H1 (cell line): ENCODE data around the gene PSME2. TPM values are rescaled to one million over a fixed set of nuclear protein-coding genes. Genes with fewer than 3 reads are reported as not detected.

Experiments used
- KDM1A ChIP-seq: fragments of 200-600, 300-600 bp; sonication (generic); IDR thresholded peaks from 2 replicates; pipeline ENCODE4 v1.7.1; 2016; ENCODE audit warnings: mild to moderate bottlenecking, low read length, borderline replicate concordance
- polyA plus RNA-seq, 7 experiments: library from polyadenylated mRNA; depleted of rRNA in 3 of 7; stranded (reverse) in 5 of 7; unstranded in 2 of 7; fragments of >200 nt in 5 of 7; fragments of 200-250 nt in 2 of 7; gene quantifications; 1 replicate in 5 of 7; 2 replicates in 1 of 7; 4 replicates in 1 of 7; pipeline versions ENCODE4 v1.2.1 to v1.2.3, GENCODE V29; 2011 to 2013; ENCODE audit warnings: missing spikeins in 2 of 7, mixed read lengths in 2 of 7
- total RNA-seq: library from RNA; stranded (reverse); fragmentation: NEBNext Ultra II Directional; extraction: Animal tissue kit (Norgen Biotek cat#: 25700); gene quantifications from 2 replicates; pipeline ENCODE4 v1.2.1, GENCODE V29; 2021
- TF ChIP-seq, protein P1 (sequence below), 3 experiments: IDR thresholded peaks; 1 replicate in 2 of 3; 2 replicates in 1 of 3; pipeline versions ENCODE4 v1.5.1 to v1.6.1; 2011; ENCODE audit warnings: low read length in 3 of 3, mild to moderate bottlenecking in 3 of 3, inconsistent platforms in 2 of 3, low read depth in 1 of 3, moderate library complexity in 1 of 3; ENCODE audit not compliant: insufficient read depth in 1 of 3; ENCODE audit errors: control extremely low read depth in 1 of 3

The PSME2 gene
- total and polyA plus RNA-seq, 2 of the 8 experiments (the other 6 are each of a cell fraction or from before 2014, with no cell fraction given): 71.8 to 111 TPM

DNA sequence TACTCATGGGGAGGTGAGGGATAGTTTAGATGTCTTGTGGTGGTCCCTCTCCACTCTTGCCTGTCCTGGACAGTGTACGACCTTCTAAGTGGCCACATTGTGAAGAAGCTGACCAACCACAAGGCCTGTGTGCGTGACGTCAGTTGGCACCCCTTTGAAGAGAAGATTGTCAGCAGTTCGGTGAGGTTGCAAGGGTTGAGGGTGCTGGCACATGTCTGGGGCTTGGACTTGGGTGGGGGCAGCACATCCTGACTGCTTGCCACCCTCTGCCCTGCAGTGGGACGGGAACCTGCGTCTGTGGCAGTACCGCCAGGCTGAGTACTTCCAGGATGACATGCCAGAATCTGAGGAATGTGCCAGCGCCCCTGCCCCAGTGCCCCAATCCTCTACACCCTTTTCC lies 23.5 kb downstream of the PSME2 start (continued):
- TF ChIP-seq, protein P1, sequence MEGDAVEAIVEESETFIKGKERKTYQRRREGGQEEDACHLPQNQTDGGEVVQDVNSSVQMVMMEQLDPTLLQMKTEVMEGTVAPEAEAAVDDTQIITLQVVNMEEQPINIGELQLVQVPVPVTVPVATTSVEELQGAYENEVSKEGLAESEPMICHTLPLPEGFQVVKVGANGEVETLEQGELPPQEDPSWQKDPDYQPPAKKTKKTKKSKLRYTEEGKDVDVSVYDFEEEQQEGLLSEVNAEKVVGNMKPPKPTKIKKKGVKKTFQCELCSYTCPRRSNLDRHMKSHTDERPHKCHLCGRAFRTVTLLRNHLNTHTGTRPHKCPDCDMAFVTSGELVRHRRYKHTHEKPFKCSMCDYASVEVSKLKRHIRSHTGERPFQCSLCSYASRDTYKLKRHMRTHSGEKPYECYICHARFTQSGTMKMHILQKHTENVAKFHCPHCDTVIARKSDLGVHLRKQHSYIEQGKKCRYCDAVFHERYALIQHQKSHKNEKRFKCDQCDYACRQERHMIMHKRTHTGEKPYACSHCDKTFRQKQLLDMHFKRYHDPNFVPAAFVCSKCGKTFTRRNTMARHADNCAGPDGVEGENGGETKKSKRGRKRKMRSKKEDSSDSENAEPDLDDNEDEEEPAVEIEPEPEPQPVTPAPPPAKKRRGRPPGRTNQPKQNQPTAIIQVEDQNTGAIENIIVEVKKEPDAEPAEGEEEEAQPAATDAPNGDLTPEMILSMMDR (IDR thresholded peaks at IDR 0.05; ENCODE audit: control extremely low read depth in 1 of 3, insufficient read depth in 1 of 3, low read depth in 1 of 3, low read length in 3 of 3): no peak
- no peak for TF ChIP-seq KDM1A
- TF ChIP-seq, all 59 proteins: peak for 0
